ENCODE measurements around the gene PDSS2.

DNA sequence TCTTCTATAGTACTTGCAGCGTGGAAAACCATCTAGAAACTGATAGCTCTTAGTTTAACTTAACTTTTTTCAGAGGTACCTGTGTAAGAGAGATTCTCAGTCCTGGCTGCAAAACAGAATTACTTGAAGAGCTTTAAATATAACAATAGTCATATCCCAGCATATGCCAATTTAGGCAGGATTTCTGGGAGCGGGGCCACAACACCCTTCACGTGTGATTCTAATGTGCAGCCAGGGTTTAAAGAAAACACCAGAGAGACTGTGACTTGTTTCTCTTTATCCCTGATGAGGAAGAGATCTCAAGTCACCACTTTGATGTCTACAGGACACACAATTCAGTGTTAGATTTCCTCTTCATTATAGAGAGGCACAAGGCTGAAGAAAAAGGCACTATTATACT lies 103.7 kb downstream of the PDSS2 start:
- TF ChIP-seq, protein P1, sequence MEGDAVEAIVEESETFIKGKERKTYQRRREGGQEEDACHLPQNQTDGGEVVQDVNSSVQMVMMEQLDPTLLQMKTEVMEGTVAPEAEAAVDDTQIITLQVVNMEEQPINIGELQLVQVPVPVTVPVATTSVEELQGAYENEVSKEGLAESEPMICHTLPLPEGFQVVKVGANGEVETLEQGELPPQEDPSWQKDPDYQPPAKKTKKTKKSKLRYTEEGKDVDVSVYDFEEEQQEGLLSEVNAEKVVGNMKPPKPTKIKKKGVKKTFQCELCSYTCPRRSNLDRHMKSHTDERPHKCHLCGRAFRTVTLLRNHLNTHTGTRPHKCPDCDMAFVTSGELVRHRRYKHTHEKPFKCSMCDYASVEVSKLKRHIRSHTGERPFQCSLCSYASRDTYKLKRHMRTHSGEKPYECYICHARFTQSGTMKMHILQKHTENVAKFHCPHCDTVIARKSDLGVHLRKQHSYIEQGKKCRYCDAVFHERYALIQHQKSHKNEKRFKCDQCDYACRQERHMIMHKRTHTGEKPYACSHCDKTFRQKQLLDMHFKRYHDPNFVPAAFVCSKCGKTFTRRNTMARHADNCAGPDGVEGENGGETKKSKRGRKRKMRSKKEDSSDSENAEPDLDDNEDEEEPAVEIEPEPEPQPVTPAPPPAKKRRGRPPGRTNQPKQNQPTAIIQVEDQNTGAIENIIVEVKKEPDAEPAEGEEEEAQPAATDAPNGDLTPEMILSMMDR (IDR thresholded peaks at IDR 0.05; ENCODE audit: low read depth, low read length, missing input control) = no peak
- TF ChIP-seq GABPA (IDR thresholded peaks at IDR 0.05 in 1 of 2, conservative IDR thresholded peaks at IDR 0.05 in 1 of 2) (no peak), SP1 (IDR thresholded peaks at IDR 0.05) (no peak), RAD21 (IDR thresholded peaks at IDR 0.05) (no peak), YY1 (IDR thresholded peaks at IDR 0.05) (no peak)
- TF ChIP-seq, protein P2, sequence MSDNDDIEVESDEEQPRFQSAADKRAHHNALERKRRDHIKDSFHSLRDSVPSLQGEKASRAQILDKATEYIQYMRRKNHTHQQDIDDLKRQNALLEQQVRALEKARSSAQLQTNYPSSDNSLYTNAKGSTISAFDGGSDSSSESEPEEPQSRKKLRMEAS (IDR thresholded peaks at IDR 0.05) = no peak
- TF ChIP-seq, protein P3, sequence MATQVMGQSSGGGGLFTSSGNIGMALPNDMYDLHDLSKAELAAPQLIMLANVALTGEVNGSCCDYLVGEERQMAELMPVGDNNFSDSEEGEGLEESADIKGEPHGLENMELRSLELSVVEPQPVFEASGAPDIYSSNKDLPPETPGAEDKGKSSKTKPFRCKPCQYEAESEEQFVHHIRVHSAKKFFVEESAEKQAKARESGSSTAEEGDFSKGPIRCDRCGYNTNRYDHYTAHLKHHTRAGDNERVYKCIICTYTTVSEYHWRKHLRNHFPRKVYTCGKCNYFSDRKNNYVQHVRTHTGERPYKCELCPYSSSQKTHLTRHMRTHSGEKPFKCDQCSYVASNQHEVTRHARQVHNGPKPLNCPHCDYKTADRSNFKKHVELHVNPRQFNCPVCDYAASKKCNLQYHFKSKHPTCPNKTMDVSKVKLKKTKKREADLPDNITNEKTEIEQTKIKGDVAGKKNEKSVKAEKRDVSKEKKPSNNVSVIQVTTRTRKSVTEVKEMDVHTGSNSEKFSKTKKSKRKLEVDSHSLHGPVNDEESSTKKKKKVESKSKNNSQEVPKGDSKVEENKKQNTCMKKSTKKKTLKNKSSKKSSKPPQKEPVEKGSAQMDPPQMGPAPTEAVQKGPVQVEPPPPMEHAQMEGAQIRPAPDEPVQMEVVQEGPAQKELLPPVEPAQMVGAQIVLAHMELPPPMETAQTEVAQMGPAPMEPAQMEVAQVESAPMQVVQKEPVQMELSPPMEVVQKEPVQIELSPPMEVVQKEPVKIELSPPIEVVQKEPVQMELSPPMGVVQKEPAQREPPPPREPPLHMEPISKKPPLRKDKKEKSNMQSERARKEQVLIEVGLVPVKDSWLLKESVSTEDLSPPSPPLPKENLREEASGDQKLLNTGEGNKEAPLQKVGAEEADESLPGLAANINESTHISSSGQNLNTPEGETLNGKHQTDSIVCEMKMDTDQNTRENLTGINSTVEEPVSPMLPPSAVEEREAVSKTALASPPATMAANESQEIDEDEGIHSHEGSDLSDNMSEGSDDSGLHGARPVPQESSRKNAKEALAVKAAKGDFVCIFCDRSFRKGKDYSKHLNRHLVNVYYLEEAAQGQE (IDR thresholded peaks at IDR 0.05) = no peak
